ENCODE measurements around the gene MYH11.
A peak's percentile ranks its signal among the peaks of the same experiment; 100 is the strongest.

The MYH11 gene

GRCh38 chr16:15715221-15715620 lies 141.6 kb downstream of the MYH11 start:
- DNase-seq: no peak
- Histone ChIP-seq H3K27ac (no peak overlapping the region), H3K27me3 (no peaks in the 10 kb centered on the region), H3K9me3 (no peaks in the 10 kb centered on the region), H3K36me3 (peaks cover 100% of the 10 kb centered on the region in 3 donors), H3K4me1 (no peaks in the 10 kb centered on the region), H3K4me3 (no peak overlapping the region)
- no peak for TF ChIP-seq CTCF (IDR thresholded peaks at IDR 0.05)
- intact Hi-C loops (cut with DNase I; ENCODE audit: low total_unique reads): no loop called here

GRCh38 chr16:15714393-15715172 lies 142.2 kb downstream of the MYH11 start:
- no peak for TF ChIP-seq CTCF (IDR thresholded peaks at IDR 0.05)
- Histone ChIP-seq H3K27ac (no peak overlapping the region), H3K4me3 (no peak overlapping the region), H3K9me3 (no peaks in the 10 kb centered on the region), H3K36me3 (peaks cover 100% of the 10 kb centered on the region in 3 donors), H3K4me1 (no peaks in the 10 kb centered on the region), H3K27me3 (no peaks in the 10 kb centered on the region)
- intact Hi-C loops (cut with DNase I; ENCODE audit: low total_unique reads): no loop called here
- no peak for DNase-seq

GRCh38 chr16:15708997-15709396 lies 147.8 kb downstream of the MYH11 start:
- no peak for TF ChIP-seq CTCF (IDR thresholded peaks at IDR 0.05)
- intact Hi-C loops (cut with DNase I; ENCODE audit: low total_unique reads): no loop called here
- Histone ChIP-seq H3K27me3 (no peaks in the 10 kb centered on the region), H3K9me3 (no peaks in the 10 kb centered on the region), H3K4me1 (no peaks in the 10 kb centered on the region), H3K27ac (peak overlapping the region in 1 of 2 donors; percentile 5), H3K36me3 (peaks cover 96 to 99% (median 96%) of the 10 kb centered on the region in 3 donors), H3K4me3 (no peak overlapping the region)
- DNase-seq: no peak

GRCh38 chr16:15708096-15708495 lies 148.7 kb downstream of the MYH11 start:
- no peak for DNase-seq
- intact Hi-C loops (cut with DNase I; ENCODE audit: low total_unique reads): no loop called here
- Histone ChIP-seq H3K4me3 (no peak overlapping the region), H3K9me3 (no peaks in the 10 kb centered on the region), H3K4me1 (no peaks in the 10 kb centered on the region), H3K27me3 (no peaks in the 10 kb centered on the region), H3K36me3 (peaks cover 96 to 99% (median 96%) of the 10 kb centered on the region in 3 donors), H3K27ac (no peak overlapping the region)
- TF ChIP-seq CTCF (IDR thresholded peaks at IDR 0.05): no peak

GRCh38 chr16:15707332-15707731 lies 149.5 kb downstream of the MYH11 start:
- intact Hi-C loops (cut with DNase I; ENCODE audit: low total_unique reads): no loop called here
- no peaks in the 10 kb centered on the region for H3K4me1 ChIP-seq
- no peak for TF ChIP-seq CTCF (IDR thresholded peaks at IDR 0.05)
- H3K4me3 ChIP-seq: no peak overlapping the region
- H3K27me3 ChIP-seq: no peaks in the 10 kb centered on the region
- H3K36me3 ChIP-seq: peaks cover 94 to 99% (median 96%) of the 10 kb centered on the region in 3 donors
- no peak for DNase-seq
- peak overlapping the region in 1 of 2 donors; percentile 17 for H3K27ac ChIP-seq
- H3K9me3 ChIP-seq: no peaks in the 10 kb centered on the region

Data from tibial artery (tissue), 4 donors.